HepG2 (cell line): Measurements from ENCODE around the gene CSNK1D. TPM values are rescaled to one million over a fixed set of nuclear protein-coding genes. Genes with fewer than 3 reads are reported as not detected.

ENCODE experiments used
- BCL6 ChIP-seq: IDR thresholded peaks from 2 replicates; pipeline ENCODE4 v1.6.1; 2016; ENCODE audit warnings: missing genetic modification reagents, missing compliant biosample characterization
- GABPB1 ChIP-seq: IDR thresholded peaks from 2 replicates; pipeline ENCODE4 v1.6.1; 2016; ENCODE audit warnings: mild to moderate bottlenecking, missing genetic modification reagents, moderate library complexity, missing compliant biosample characterization
- HIC2 ChIP-seq: sonication (generic); formaldehyde crosslinking; IDR thresholded peaks from 2 replicates; pipeline ENCODE4 v1.9.0; 2022; ENCODE audit warnings: low read depth, missing genetic modification reagents
- SIX1 ChIP-seq: sonication (generic); formaldehyde crosslinking; IDR thresholded peaks from 2 replicates; pipeline ENCODE4 v1.4.0; 2020; ENCODE audit warnings: missing genetic modification reagents, borderline replicate concordance
- TCF12 ChIP-seq, 2 experiments: fragments of 450-650 bp in 1 of 2; sonication (generic) in 1 of 2; formaldehyde crosslinking in 1 of 2; IDR thresholded peaks; 2 replicates each; pipeline versions ENCODE4 v1.6.1 to v1.8.0; 2017 to 2022; ENCODE audit warnings: antibody characterized with exemption in 1 of 2, mild to moderate bottlenecking in 1 of 2, missing genetic modification reagents in 1 of 2, moderate library complexity in 1 of 2
- ZBTB21 ChIP-seq: sonication (generic); formaldehyde crosslinking; IDR thresholded peaks from 2 replicates; pipeline ENCODE4 v1.4.0; 2020; ENCODE audit warnings: missing genetic modification reagents
- ZMYM3 ChIP-seq: sonication (generic); formaldehyde crosslinking; IDR thresholded peaks from 2 replicates; pipeline ENCODE4 v1.5.1; 2020; ENCODE audit warnings: mild to moderate bottlenecking, missing genetic modification reagents
- ZNF747 ChIP-seq: sonication (generic); formaldehyde crosslinking; IDR thresholded peaks from 2 replicates; pipeline ENCODE4 v1.8.1; 2023; ENCODE audit warnings: missing genetic modification reagents, mild to moderate bottlenecking, borderline replicate concordance
- polyA plus RNA-seq, 8 experiments: library from polyadenylated mRNA; depleted of rRNA in 3 of 8; stranded (reverse) in 7 of 8; unstranded in 1 of 8; fragments of >200 nt; fragmentation: Illumina TruSeq in 4 of 8; extraction: Trizol in 4 of 8; gene quantifications; 2 replicates each; pipeline versions ENCODE4 v1.2.1 to v1.2.3, GENCODE V29; 2011 to 2016; ENCODE audit warnings: low read depth in 4 of 8, missing spikeins in 1 of 8, mixed read lengths in 1 of 8; ENCODE audit not compliant: insufficient read depth in 1 of 8
- total RNA-seq, 5 experiments: library from RNA; depleted of rRNA; stranded (reverse); fragments of >200 nt; fragmentation: Illumina TruSeq; extraction: Trizol; gene quantifications; 2 replicates each; pipeline ENCODE4 v1.2.3, GENCODE V29; 2016; ENCODE audit warnings: low read depth in 1 of 5
- TF ChIP-seq, protein P1 (sequence below): sonication (generic); formaldehyde crosslinking; IDR thresholded peaks from 2 replicates; pipeline ENCODE4 v1.4.0; 2020; ENCODE audit warnings: mild to moderate bottlenecking, missing genetic modification reagents

The CSNK1D gene
- total and polyA plus RNA-seq, 2 of the 13 experiments (the other 11 are each of a cell fraction or from before 2014, with no cell fraction given) = 31.5 to 128 TPM

DNA sequence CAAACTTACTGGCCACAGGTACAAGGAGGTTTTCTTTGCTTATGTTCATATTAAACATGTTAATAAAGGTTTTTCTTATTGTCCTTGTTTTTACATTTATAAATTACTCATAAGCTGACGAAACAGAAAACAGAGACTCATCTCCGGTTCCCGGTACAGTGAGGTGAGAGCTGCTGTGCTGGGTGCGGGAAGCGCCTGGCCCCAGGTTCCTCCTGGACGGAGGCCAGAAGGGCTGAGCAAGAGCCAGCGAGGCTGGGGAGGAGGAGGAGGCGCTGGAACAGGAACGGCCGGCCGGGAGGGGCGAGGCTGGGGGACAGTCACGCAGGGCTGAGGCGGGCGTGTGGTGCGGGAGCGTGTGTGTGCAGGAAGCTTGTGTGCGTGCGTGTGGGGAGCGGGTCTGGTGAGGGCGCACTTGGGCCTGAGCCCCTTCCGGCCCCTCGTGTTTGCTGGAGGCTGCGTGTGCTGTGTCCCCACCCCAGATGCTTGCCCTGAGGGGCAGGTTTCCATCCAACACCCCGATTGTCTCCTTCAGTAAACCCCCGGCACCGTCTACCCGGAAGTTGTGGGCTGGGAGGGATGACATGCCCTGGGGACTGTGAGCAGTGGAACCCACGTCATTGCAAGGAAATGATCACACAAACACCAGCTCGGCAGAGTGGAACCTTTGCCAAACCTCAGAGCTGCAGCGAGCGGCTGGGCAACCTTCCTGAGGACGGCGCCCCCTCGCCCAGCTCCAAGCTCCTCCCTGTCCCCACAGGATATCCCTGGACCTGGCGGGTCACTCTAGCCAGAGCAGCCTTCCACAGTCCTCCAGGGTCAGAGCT is 24.4 kb upstream of the CSNK1D start (continued):
- TF ChIP-seq HIC2 (CRISPR knock-in tag) = no peak; the same call in none of the 2 replicates
- TF ChIP-seq TCF12 (IDR thresholded peaks at IDR 0.05) = no peak
- no peak for TF ChIP-seq TCF12 (CRISPR knock-in tag; IDR thresholded peaks at IDR 0.05)
- peak; percentile 93 for TF ChIP-seq ZBTB21
- TF ChIP-seq, protein P1, sequence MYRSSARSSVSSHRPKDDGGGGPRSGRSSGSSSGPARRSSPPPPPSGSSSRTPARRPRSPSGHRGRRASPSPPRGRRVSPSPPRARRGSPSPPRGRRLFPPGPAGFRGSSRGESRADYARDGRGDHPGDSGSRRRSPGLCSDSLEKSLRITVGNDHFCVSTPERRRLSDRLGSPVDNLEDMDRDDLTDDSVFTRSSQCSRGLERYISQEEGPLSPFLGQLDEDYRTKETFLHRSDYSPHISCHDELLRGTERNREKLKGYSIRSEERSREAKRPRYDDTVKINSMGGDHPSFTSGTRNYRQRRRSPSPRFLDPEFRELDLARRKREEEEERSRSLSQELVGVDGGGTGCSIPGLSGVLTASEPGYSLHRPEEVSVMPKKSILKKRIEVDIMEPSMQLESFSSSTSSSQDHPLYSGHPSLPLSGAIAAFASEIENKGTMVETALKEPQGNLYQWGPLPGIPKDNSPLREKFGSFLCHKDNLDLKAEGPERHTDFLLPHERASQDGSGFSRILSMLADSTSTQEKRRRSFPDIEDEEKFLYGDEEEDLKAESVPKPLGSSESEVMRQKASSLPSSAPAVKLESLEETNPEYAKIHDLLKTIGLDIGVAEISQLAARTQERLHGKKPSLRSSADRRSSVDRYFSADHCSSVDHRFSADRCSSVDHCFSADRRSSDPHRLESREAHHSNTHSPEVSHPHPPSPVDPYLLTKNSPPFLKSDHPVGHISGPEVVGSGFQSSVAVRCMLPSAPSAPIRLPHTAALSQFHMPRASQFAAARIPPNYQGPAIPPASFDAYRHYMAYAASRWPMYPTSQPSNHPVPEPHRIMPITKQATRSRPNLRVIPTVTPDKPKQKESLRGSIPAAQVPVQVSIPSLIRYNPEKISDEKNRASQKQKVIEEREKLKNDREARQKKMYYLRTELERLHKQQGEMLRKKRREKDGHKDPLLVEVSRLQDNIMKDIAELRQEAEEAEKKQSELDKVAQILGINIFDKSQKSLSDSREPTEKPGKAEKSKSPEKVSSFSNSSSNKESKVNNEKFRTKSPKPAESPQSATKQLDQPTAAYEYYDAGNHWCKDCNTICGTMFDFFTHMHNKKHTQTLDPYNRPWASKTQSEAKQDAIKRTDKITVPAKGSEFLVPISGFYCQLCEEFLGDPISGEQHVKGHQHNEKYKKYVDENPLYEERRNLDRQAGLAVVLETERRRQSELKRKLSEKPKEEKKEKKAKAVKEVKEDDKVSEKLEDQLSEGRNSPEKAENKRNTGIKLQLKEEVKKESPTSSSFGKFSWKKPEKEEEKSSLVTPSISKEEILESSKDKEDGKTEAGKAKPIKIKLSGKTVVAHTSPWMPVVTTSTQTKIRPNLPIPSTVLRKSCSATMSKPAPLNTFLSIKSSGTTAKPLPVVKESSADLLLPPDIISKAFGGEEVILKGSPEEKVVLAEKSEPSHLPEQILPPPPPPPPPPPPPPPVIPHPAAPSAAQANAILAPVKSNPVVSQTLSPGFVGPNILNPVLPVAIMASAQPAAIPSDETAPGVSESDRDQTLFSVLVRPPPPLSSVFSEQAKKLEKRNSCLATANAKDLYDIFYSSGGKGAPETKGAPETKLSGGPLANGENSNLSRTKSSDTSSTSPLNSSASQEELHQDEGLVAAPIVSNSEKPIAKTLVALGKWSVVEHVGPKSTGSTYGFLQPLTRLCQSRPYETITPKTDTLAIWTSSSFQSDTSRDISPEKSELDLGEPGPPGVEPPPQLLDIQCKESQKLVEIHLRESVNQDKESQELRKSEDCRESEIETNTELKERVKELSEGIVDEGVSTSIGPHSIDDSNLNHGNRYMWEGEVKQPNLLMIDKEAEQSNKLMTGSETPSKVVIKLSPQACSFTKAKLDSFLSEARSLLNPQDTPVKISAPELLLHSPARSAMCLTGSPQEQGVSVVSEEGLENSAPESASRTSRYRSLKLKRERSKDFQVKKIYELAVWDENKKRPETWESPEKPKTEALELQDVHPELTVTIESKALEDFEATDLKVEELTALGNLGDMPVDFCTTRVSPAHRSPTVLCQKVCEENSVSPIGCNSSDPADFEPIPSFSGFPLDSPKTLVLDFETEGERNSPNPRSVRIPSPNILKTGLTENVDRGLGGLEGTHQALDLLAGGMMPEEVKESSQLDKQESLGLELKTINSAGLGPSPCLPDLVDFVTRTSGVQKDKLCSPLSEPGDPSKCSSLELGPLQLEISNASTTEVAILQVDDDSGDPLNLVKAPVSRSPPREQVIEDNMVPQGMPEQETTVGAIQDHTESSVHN (CRISPR knock-in tag) = no peak
- no peak for TF ChIP-seq SIX1 (CRISPR knock-in tag)
- peak; percentile 84 for TF ChIP-seq GABPB1 (CRISPR knock-in tag)
- no peak; the same call in 1 of the 2 replicates for TF ChIP-seq ZMYM3 (CRISPR knock-in tag)
- TF ChIP-seq BCL6 (CRISPR knock-in tag) = no peak
- no peak for TF ChIP-seq ZNF747 (CRISPR knock-in tag)
- TF ChIP-seq, all 625 proteins: peak for 171
